H1 (cell line): ENCODE data around the gene SLC23A1. TPM values are rescaled to one million over a fixed set of nuclear protein-coding genes. Genes with fewer than 3 reads are reported as not detected.
"Not testable (repeated sequence)": the region's sequence is repeated elsewhere in the genome, so short reads cannot be mapped to it uniquely, and the experiment has no call there.

Experiments
- CTCF ChIA-PET: fragments of 300-600 bp; sonication (Branson Sonifier 250); formaldehyde crosslinking; loops from one replicate; lab custom pipeline; 2021; ENCODE audit not compliant: partially characterized antibody; lab: Charles Lee
- POLR2A ChIA-PET: fragments of 300-600 bp; sonication (Branson Sonifier 250); formaldehyde crosslinking; loops from one replicate; lab custom pipeline; 2021; ENCODE audit warnings: inconsistent platforms; ENCODE audit not compliant: partially characterized antibody; lab: Charles Lee
- DNase-seq, 2 experiments: peaks; one replicate each; pipeline versions ENCODE4 v3.0.0 to v3.0.0-alpha.2; 2010 to 2022; ENCODE audit warnings: low spot score in 2 of 2, low read depth in 1 of 2, mixed read lengths in 1 of 2
- FAIRE-seq: peaks from 2 replicates; lab custom pipeline; 2011; peaks lifted over from hg19 to GRCh38; lab: Jason Lieb, UNC
- H2AFZ ChIP-seq: 2 replicates; pipeline ENCODE4 v1.8.1; 2012; ENCODE audit warnings: low read length, inconsistent platforms
- H2AK5ac ChIP-seq: 2 replicates; pipeline ENCODE4 v1.6.1; 2013; ENCODE audit warnings: low read depth, low read length
- H2BK120ac ChIP-seq: replicated peaks from 2 replicates; pipeline ENCODE3; 2013; ENCODE audit warnings: low read depth, low read length, inconsistent platforms
- H2BK12ac ChIP-seq: 2 replicates; pipeline ENCODE4 v1.6.1; 2013; ENCODE audit warnings: low read depth, low read length
- H2BK15ac ChIP-seq: 2 replicates; pipeline ENCODE4 v1.6.1; 2013; ENCODE audit warnings: low read length
- H2BK20ac ChIP-seq: 2 replicates; pipeline ENCODE4 v1.6.1; 2013; ENCODE audit warnings: low read length
- H2BK5ac ChIP-seq: 2 replicates; pipeline ENCODE4 v1.6.1; 2013; ENCODE audit warnings: low read depth, low read length
- H3K14ac ChIP-seq: 2 replicates; pipeline ENCODE4 v1.6.1; 2013; ENCODE audit warnings: inconsistent platforms; ENCODE audit not compliant: insufficient read length
- H3K18ac ChIP-seq: 2 replicates; pipeline ENCODE4 v1.6.1; 2013; ENCODE audit warnings: low read length; ENCODE audit errors: extremely low read depth
- H3K23ac ChIP-seq: 2 replicates; pipeline ENCODE4 v1.6.1; 2013; ENCODE audit warnings: inconsistent platforms; ENCODE audit not compliant: insufficient read length
- H3K23me2 ChIP-seq: 2 replicates; pipeline ENCODE4 v1.6.1; 2013; ENCODE audit warnings: low read depth, low read length
- H3K27ac ChIP-seq: 2 replicates; pipeline ENCODE4 v1.6.1; 2011; ENCODE audit warnings: low read depth, low read length, inconsistent platforms
- H3K27me3 ChIP-seq, 4 experiments: replicated peaks in 1 of 4; 1 replicate in 1 of 4; 2 replicates in 3 of 4; pipeline versions ENCODE4 v1.6.1 to v1.8.1; 2011 to 2013; ENCODE audit warnings: low read length in 3 of 4, mild to moderate bottlenecking in 3 of 4, inconsistent platforms in 2 of 4, mixed read lengths in 2 of 4, moderate library complexity in 1 of 4; ENCODE audit not compliant: control insufficient read depth in 3 of 4, insufficient read depth in 3 of 4; ENCODE audit errors: extremely low read depth in 1 of 4
- H3K36me3 ChIP-seq, 4 experiments: 2 replicates each; pipeline versions ENCODE4 v1.6.1 to v1.8.1; 2011 to 2013; ENCODE audit warnings: mild to moderate bottlenecking in 4 of 4, low read length in 3 of 4, moderate library complexity in 2 of 4, control low read depth in 1 of 4, inconsistent platforms in 1 of 4; ENCODE audit not compliant: insufficient read depth in 4 of 4, control insufficient read depth in 2 of 4
- H3K4ac ChIP-seq: replicated peaks from 2 replicates; pipeline ENCODE3; 2013; ENCODE audit warnings: low read length, low read depth, mixed read lengths, inconsistent platforms; ENCODE audit not compliant: insufficient read length
- H3K4me1 ChIP-seq, 4 experiments: replicated peaks in 1 of 4; 1 replicate in 1 of 4; 2 replicates in 3 of 4; pipeline versions ENCODE4 v1.6.1 to v1.8.1; 2011 to 2013; ENCODE audit warnings: low read length in 3 of 4, inconsistent platforms in 2 of 4, mixed read lengths in 1 of 4; ENCODE audit not compliant: insufficient read depth in 4 of 4, control insufficient read depth in 3 of 4
- H3K4me2 ChIP-seq, 2 experiments: 2 replicates each; pipeline versions ENCODE4 v1.6.1 to v1.8.1; 2011 to 2013; ENCODE audit warnings: low read depth in 2 of 2, low read length in 2 of 2, control low read depth in 1 of 2, inconsistent platforms in 1 of 2, mild to moderate bottlenecking in 1 of 2; ENCODE audit not compliant: insufficient read depth in 1 of 2
- H3K4me3 ChIP-seq, 4 experiments: fragments of 200-600, 300-600 bp in 1 of 4; sonication (generic), shearing (Covaris generic), sonication (Bioruptor Twin) in 1 of 4; 2 replicates each; pipeline versions ENCODE4 v1.5.1 to v1.8.1; 2011 to 2016; ENCODE audit warnings: low read length in 4 of 4, low read depth in 3 of 4, control low read depth in 2 of 4, inconsistent platforms in 2 of 4, mild to moderate bottlenecking in 2 of 4, mixed read lengths in 1 of 4, moderate library complexity in 1 of 4; ENCODE audit not compliant: insufficient read depth in 2 of 4; ENCODE audit errors: extremely low read depth in 1 of 4
- H3K56ac ChIP-seq: replicated peaks from 2 replicates; pipeline ENCODE3; 2013; ENCODE audit warnings: low read depth, mild to moderate bottlenecking, mixed read lengths, low read length, inconsistent platforms; ENCODE audit not compliant: insufficient read length
- H3K79me1 ChIP-seq: 2 replicates; pipeline ENCODE4 v1.6.1; 2013; ENCODE audit warnings: low read depth, low read length, control low read depth
- H3K79me2 ChIP-seq, 2 experiments: 2 replicates each; pipeline versions ENCODE4 v1.6.1 to v1.8.1; 2012 to 2013; ENCODE audit warnings: low read length in 2 of 2, mild to moderate bottlenecking in 2 of 2, inconsistent platforms in 1 of 2; ENCODE audit not compliant: insufficient read depth in 2 of 2, control insufficient read depth in 1 of 2
- H3K9ac ChIP-seq, 4 experiments: replicated peaks in 1 of 4; 1 replicate in 1 of 4; 2 replicates in 3 of 4; pipeline versions ENCODE4 v1.6.1 to v1.8.1; 2011 to 2013; ENCODE audit warnings: low read depth in 3 of 4, low read length in 3 of 4, control low read depth in 2 of 4, mild to moderate bottlenecking in 2 of 4, moderate library complexity in 2 of 4, inconsistent platforms in 1 of 4; ENCODE audit errors: extremely low read depth in 1 of 4
- H3K9me3 ChIP-seq, 2 experiments: 2 replicates each; pipeline versions ENCODE4 v1.6.1 to v1.8.1; 2012 to 2013; ENCODE audit warnings: mild to moderate bottlenecking in 2 of 2, moderate library complexity in 2 of 2, control low read depth in 1 of 2, inconsistent platforms in 1 of 2, low read depth in 1 of 2, low read length in 1 of 2, mixed read lengths in 1 of 2; ENCODE audit not compliant: insufficient read depth in 2 of 2
- H4K20me1 ChIP-seq, 2 experiments: replicated peaks in 1 of 2; 2 replicates each; pipeline versions ENCODE3 to v1.8.1; 2011 to 2013; ENCODE audit warnings: inconsistent platforms in 2 of 2, low read length in 2 of 2, mild to moderate bottlenecking in 1 of 2; ENCODE audit not compliant: insufficient read depth in 2 of 2, control insufficient read depth in 1 of 2
- H4K5ac ChIP-seq: 2 replicates; pipeline ENCODE4 v1.6.1; 2013; ENCODE audit warnings: low read length, low read depth, mixed read lengths, inconsistent platforms; ENCODE audit not compliant: insufficient read length
- H4K8ac ChIP-seq: 2 replicates; pipeline ENCODE4 v1.8.0; 2013; ENCODE audit warnings: mild to moderate bottlenecking, moderate library complexity, low read length, inconsistent platforms; ENCODE audit not compliant: insufficient read depth; ENCODE audit errors: extremely low read depth
- H4K91ac ChIP-seq: replicated peaks from 2 replicates; pipeline ENCODE3; 2013; ENCODE audit warnings: low read length, mixed read lengths, inconsistent platforms; ENCODE audit not compliant: insufficient read length
- WGBS, 2 experiments: shearing (Covaris generic) in 1 of 2; methylation state at CpG; one replicate each; pipeline versions ENCODE4 v1.1.6 to v1.1.7; 2013 to 2015; ENCODE audit warnings: low lambda C conversion rate in 2 of 2, mixed read lengths in 2 of 2, inconsistent platforms in 1 of 2, low coverage in 1 of 2, missing lambda C conversion rate in 1 of 2; ENCODE audit not compliant: insufficient replicate concordance in 2 of 2, insufficient coverage in 1 of 2, insufficient read length in 1 of 2; ENCODE audit errors: extremely low coverage in 1 of 2, missing lambda C conversion rate in 1 of 2; 5-methylcytosine and 5-hydroxymethylcytosine counted together
- polyA plus RNA-seq, 7 experiments: library from polyadenylated mRNA; depleted of rRNA in 3 of 7; stranded (reverse) in 5 of 7; unstranded in 2 of 7; fragments of >200 nt in 5 of 7; fragments of 200-250 nt in 2 of 7; gene quantifications; 1 replicate in 5 of 7; 2 replicates in 1 of 7; 4 replicates in 1 of 7; pipeline versions ENCODE4 v1.2.1 to v1.2.3, GENCODE V29; 2011 to 2013; ENCODE audit warnings: missing spikeins in 2 of 7, mixed read lengths in 2 of 7
- total RNA-seq: library from RNA; stranded (reverse); fragmentation: NEBNext Ultra II Directional; extraction: Animal tissue kit (Norgen Biotek cat#: 25700); gene quantifications from 2 replicates; pipeline ENCODE4 v1.2.1, GENCODE V29; 2021

SLC23A1 gene
- total and polyA plus RNA-seq, 2 of the 8 experiments (the other 6 are each of a cell fraction or from before 2014, with no cell fraction given), result not detected

GRCh38 chr5:139386956-139387355 is 3.9 kb upstream of the SLC23A1 start:
- CTCF ChIA-PET, result interaction anchor here (0.6 to 2.7 kb wide), 2 partner anchors 16 to 240 kb away, joined by 3 to 15 read pairs; no protein-coding TSS in a partner anchor
- not testable (repeated sequence) for FAIRE-seq

More at GRCh38 chr5:139386956-139387355, 3.9 kb upstream of the SLC23A1 start:
- not testable (repeated sequence) for H3K23ac ChIP-seq, H3K18ac ChIP-seq, H3K79me1 ChIP-seq, H2AFZ ChIP-seq, H3K36me3 ChIP-seq, H3K4ac ChIP-seq, H3K9me3 ChIP-seq, H4K8ac ChIP-seq, H3K4me2 ChIP-seq, H2BK15ac ChIP-seq, H3K27ac ChIP-seq, H3K56ac ChIP-seq, H3K79me2 ChIP-seq, DNase-seq, H2BK20ac ChIP-seq, H3K9ac ChIP-seq, H2BK120ac ChIP-seq, H3K27me3 ChIP-seq, H3K14ac ChIP-seq, H2BK5ac ChIP-seq, H4K20me1 ChIP-seq, H2BK12ac ChIP-seq, H2AK5ac ChIP-seq, H3K4me3 ChIP-seq, H4K5ac ChIP-seq, H3K23me2 ChIP-seq, H4K91ac ChIP-seq
- H3K4me1 ChIP-seq, result peaks cover 3 to 17% (median 10%) of the 10 kb centered on the region in 4 experiments
- 97% methylated on average over 10 of the region's 10 CpGs; no CpG with 5 or more reads in 1 of the 2 experiments for WGBS, 2 experiments
- POLR2A ChIA-PET, result interaction anchor here (1.0 to 3.6 kb wide), 6 partner anchors 11 to 94 kb away, joined by 3 to 16 read pairs (median 6); partner anchors contain the start of genes MATR3 and SPATA24
